Sigmoid colon (tissue), 4 donors: ENCODE data around the gene NID2.

ENCODE experiments used
- EP300 ChIP-seq, 4 donors: sonication (generic); formaldehyde crosslinking; IDR thresholded peaks; one replicate each; pipeline ENCODE4 v1.6.1; 2017; ENCODE audit warnings: antibody characterized with exemption in 4 of 4
- POLR2A ChIP-seq, 2 donors: fragments of 450-650 bp; IDR thresholded peaks; one replicate each; pipeline ENCODE4 v1.6.1; 2016; ENCODE audit warnings: antibody characterized with exemption in 2 of 2, mild to moderate bottlenecking in 2 of 2, moderate library complexity in 2 of 2
- POLR2AphosphoS5 ChIP-seq, 4 donors: sonication (generic); formaldehyde crosslinking; IDR thresholded peaks; one replicate each; pipeline ENCODE4 v1.6.1; 2017; ENCODE audit warnings: antibody characterized with exemption in 4 of 4
- TF ChIP-seq, protein P1 (sequence below), 4 experiments: fragments of 450-650 bp in 3 of 4; fragments of 200-600 bp in 1 of 4; IDR thresholded peaks; one replicate each; pipeline ENCODE4 v1.5.1; 2016 to 2019; ENCODE audit warnings: antibody characterized with exemption in 4 of 4, mild to moderate bottlenecking in 3 of 4, moderate library complexity in 2 of 4

DNA sequence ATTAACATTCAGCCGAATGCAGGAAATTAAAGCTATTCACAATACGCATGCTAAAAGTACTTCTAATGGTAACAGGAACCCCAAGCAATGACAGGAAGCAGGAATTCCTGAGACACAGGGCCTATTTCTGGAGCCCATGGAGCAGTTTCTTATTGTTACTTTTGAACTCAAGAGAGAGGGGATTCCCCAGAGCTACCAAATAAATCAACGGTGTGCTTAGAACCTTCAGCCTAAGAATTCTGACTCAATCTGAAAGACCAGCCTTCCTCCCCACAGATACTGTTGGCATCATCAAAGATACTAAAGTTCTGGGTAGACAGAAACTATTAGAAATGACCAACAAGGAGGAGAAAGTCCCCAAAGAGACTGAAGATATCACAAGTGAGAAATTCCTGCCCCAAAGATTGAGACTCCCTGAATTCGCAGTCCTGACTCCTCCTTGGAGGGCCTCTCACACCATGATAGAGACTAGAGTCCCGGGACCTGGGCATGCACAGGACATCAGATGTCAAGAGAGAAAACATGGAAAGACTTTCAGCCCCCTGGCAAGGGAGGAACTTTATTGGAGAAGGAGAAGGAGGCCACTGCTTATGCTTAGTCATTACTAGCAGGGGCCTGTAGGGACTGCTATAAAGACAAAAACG, 46.8 kb downstream of the NID2 start:
- TF ChIP-seq POLR2A (IDR thresholded peaks at IDR 0.05) = no peak
- TF ChIP-seq, protein P1, sequence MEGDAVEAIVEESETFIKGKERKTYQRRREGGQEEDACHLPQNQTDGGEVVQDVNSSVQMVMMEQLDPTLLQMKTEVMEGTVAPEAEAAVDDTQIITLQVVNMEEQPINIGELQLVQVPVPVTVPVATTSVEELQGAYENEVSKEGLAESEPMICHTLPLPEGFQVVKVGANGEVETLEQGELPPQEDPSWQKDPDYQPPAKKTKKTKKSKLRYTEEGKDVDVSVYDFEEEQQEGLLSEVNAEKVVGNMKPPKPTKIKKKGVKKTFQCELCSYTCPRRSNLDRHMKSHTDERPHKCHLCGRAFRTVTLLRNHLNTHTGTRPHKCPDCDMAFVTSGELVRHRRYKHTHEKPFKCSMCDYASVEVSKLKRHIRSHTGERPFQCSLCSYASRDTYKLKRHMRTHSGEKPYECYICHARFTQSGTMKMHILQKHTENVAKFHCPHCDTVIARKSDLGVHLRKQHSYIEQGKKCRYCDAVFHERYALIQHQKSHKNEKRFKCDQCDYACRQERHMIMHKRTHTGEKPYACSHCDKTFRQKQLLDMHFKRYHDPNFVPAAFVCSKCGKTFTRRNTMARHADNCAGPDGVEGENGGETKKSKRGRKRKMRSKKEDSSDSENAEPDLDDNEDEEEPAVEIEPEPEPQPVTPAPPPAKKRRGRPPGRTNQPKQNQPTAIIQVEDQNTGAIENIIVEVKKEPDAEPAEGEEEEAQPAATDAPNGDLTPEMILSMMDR (IDR thresholded peaks at IDR 0.05) = no peak
- TF ChIP-seq EP300 (IDR thresholded peaks at IDR 0.05) = no peak
- no peak for TF ChIP-seq POLR2AphosphoS5 (IDR thresholded peaks at IDR 0.05)
